Measurements from ENCODE around the gene BACH1.

DNA sequence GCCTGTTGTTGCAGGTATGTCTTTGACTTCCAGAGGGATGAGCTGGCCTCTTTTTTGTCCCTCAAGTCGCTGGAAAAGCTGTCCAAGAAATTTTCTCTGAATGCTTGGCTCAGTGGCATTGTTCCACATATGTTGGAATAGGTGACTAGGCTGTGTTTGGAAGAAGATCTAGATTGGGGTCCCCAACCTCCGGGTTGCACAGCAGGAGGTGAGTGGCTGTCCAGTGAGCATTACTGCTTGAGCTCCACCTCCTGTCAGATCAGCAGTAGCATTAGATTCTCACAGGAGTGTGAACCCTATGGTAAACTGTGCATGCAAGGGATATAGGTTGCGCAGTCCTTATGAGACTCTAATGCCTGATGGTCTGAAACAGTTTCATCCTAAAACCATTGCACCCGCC, 18.1 kb downstream of the BACH1 start:
- TF ChIP-seq, protein P1, sequence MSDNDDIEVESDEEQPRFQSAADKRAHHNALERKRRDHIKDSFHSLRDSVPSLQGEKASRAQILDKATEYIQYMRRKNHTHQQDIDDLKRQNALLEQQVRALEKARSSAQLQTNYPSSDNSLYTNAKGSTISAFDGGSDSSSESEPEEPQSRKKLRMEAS (IDR thresholded peaks at IDR 0.05; ENCODE audit: low read depth, low read length): no peak
- TF ChIP-seq YY1 (IDR thresholded peaks at IDR 0.05; ENCODE audit: low read depth, low read length) (no peak), NR2C2 (IDR thresholded peaks at IDR 0.05; ENCODE audit: borderline replicate concordance, control insufficient read depth, insufficient read length, low read depth) (no peak), POLR2A (IDR thresholded peaks at IDR 0.05; ENCODE audit: low read depth, low read length) (no peak), HDGF (IDR thresholded peaks at IDR 0.05) (no peak), TCF12 (IDR thresholded peaks at IDR 0.05; ENCODE audit: low read depth, low read length) (no peak), EP300 (IDR thresholded peaks at IDR 0.05; ENCODE audit: borderline replicate concordance in 1 of 2, control insufficient read depth in 1 of 2, low read depth in 2 of 2, low read length in 2 of 2) (no peak), CBX5 (IDR thresholded peaks at IDR 0.05; ENCODE audit: low read depth) (no peak), NR2F1 (conservative IDR thresholded peaks at IDR 0.05) (no peak), LARP7 (IDR thresholded peaks at IDR 0.05) (no peak), RAD21 (IDR thresholded peaks at IDR 0.05; ENCODE audit: insufficient read depth, low read depth, low read length) (no peak)
- TF ChIP-seq, protein P2, sequence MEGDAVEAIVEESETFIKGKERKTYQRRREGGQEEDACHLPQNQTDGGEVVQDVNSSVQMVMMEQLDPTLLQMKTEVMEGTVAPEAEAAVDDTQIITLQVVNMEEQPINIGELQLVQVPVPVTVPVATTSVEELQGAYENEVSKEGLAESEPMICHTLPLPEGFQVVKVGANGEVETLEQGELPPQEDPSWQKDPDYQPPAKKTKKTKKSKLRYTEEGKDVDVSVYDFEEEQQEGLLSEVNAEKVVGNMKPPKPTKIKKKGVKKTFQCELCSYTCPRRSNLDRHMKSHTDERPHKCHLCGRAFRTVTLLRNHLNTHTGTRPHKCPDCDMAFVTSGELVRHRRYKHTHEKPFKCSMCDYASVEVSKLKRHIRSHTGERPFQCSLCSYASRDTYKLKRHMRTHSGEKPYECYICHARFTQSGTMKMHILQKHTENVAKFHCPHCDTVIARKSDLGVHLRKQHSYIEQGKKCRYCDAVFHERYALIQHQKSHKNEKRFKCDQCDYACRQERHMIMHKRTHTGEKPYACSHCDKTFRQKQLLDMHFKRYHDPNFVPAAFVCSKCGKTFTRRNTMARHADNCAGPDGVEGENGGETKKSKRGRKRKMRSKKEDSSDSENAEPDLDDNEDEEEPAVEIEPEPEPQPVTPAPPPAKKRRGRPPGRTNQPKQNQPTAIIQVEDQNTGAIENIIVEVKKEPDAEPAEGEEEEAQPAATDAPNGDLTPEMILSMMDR (IDR thresholded peaks at IDR 0.05 in 2 of 3, conservative IDR thresholded peaks at IDR 0.05 in 1 of 3; ENCODE audit: control insufficient read depth in 2 of 3, extremely low read depth in 1 of 3, insufficient read depth in 1 of 3, low read depth in 3 of 3, low read length in 3 of 3): no peak
- TF ChIP-seq, protein P3, sequence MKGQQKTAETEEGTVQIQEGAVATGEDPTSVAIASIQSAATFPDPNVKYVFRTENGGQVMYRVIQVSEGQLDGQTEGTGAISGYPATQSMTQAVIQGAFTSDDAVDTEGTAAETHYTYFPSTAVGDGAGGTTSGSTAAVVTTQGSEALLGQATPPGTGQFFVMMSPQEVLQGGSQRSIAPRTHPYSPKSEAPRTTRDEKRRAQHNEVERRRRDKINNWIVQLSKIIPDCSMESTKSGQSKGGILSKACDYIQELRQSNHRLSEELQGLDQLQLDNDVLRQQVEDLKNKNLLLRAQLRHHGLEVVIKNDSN (IDR thresholded peaks at IDR 0.05; ENCODE audit: borderline replicate concordance, extremely low read length, insufficient read depth, low read depth, low read length): no peak

Data from GM12878 (cell line).